Heart right ventricle (tissue), 16 donors: ENCODE measurements around the gene DNAJB11. TPM values are rescaled to one million over a fixed set of nuclear protein-coding genes. Genes with fewer than 3 reads are reported as not detected.

ENCODE experiments used
- ATAC-seq, 8 donors: fragments of 200-7000 bp; cut with Tn5 transposase; one replicate each; pipeline ENCODE4 v1.9.1; 2020; ENCODE audit warnings: mild to moderate bottlenecking in 8 of 8, moderate library complexity in 8 of 8, moderate number of reproducible peaks in 1 of 8
- DNase-seq, 2 donors: peaks; one replicate each; pipeline ENCODE4 v3.0.0-alpha.2; 2020
- H3K27ac ChIP-seq, 10 donors: fragments of 200-600 bp; sonication (generic) in 2 of 10; one replicate each; pipeline versions ENCODE4 v1.5.0 to v1.8.0; 2020 to 2022; ENCODE audit warnings: mild to moderate bottlenecking in 3 of 10
- H3K27me3 ChIP-seq, 7 donors: fragments of 200-600 bp; one replicate each; pipeline ENCODE4 v1.8.0; 2021 to 2022; ENCODE audit warnings: mild to moderate bottlenecking in 2 of 7
- H3K36me3 ChIP-seq, 9 donors: fragments of 200-600 bp; sonication (generic) in 1 of 9; one replicate each; pipeline versions ENCODE4 v1.5.0 to v1.8.0; 2020 to 2022; ENCODE audit warnings: mild to moderate bottlenecking in 2 of 9
- H3K4me1 ChIP-seq, 9 donors: fragments of 200-600 bp; sonication (generic) in 1 of 9; one replicate each; pipeline versions ENCODE4 v1.5.0 to v1.8.0; 2020 to 2022; ENCODE audit warnings: mild to moderate bottlenecking in 4 of 9
- H3K4me3 ChIP-seq, 10 donors: fragments of 200-600 bp; sonication (generic) in 2 of 10; one replicate each; pipeline versions ENCODE4 v1.5.0 to v1.8.0; 2020 to 2022; ENCODE audit warnings: mild to moderate bottlenecking in 7 of 10, moderate library complexity in 2 of 10
- H3K9me3 ChIP-seq, 11 donors: fragments of 200-600 bp in 10 of 11; sonication (generic) in 2 of 11; one replicate each; pipeline versions ENCODE4 v1.5.0 to v1.8.0; 2013 to 2022; ENCODE audit warnings: mild to moderate bottlenecking in 2 of 11, control low read depth in 1 of 11, moderate library complexity in 1 of 11
- CTCF ChIP-seq, 9 donors: fragments of 200-600 bp; sonication (generic) in 2 of 9; IDR thresholded peaks; one replicate each; pipeline versions ENCODE4 v1.5.0 to v1.8.0; 2021 to 2022; ENCODE audit warnings: antibody characterized with exemption in 9 of 9, mild to moderate bottlenecking in 5 of 9, moderate library complexity in 1 of 9
- WGBS, 2 donors: extraction: QIAGEN DNeasy Blood & Tissue Kit; methylation state at CpG; one replicate each; pipeline ENCODE4 v1.1.7; 2013; ENCODE audit warnings: inconsistent platforms in 1 of 2; 5-methylcytosine and 5-hydroxymethylcytosine counted together
- intact Hi-C, 10 donors: fragments of 100-400 bp; cut with DNase I; formaldehyde crosslinking; loops; one replicate each; pipeline versions ENCODE4 v1.11.1 to v1.14.2; 2022
- polyA plus RNA-seq, 2 donors: library from polyadenylated mRNA; stranded (reverse); fragments of 200-250 nt; gene quantifications; one replicate each; pipeline ENCODE4 v1.2.3, GENCODE V29; 2013
- total RNA-seq, 10 donors: library from RNA; stranded (reverse); fragmentation: NEBNext Ultra II Directional in 3 of 10; extraction: Animal tissue kit (Norgen Biotek cat#: 25700) in 3 of 10; gene quantifications; one replicate each; pipeline versions ENCODE4 v1.2.1 to v1.2.4, GENCODE V29; 2021 to 2023
- donor health status: Arrhythmogenic right ventricular cardiomyopathy.
- donor health status: ischemic (EF 13 %, LVEDD 7.1; RV severe dilation, severe dysfunction).
- donor health status: healthy with polysubstance abuse.
- donor health status: DM: no; HTN: yes; CAD: no.
- donor health status: DM: no; HTN: no; CAD: no.
- donor health status: ischemic (EF 25% LVEDD 6.9; RV normal size, moderate dysfunction).
- donor health status: ischemic (EF 25% LVEDD 5.7; RV mildly dilated, moderate dysfunction).
- donor health status: healthy.
- donor health status: DM: yes; HTN: yes; CAD: no.
- donor health status: Ischemic cardiomyopathy.
- donor health status: ischemic (EF 35%, LVEDD 5.7; RV mildly dilated, moderate dysfunction).
- donor health status: nonischemic (EF 11% LVEDD 7.7; RV severe dilation, severe dysfunction).
- donor health status: DM: yes; HTN: yes; CAD: no.
- donor health status: PGD.
- donor health status: ischemic (EF 29% LVEDD 5.4; RV normal size, mild dysfunction).
- donor health status: nonischemic (EF 23%, LVEDD 6.1; RV moderate dilation, normal function).

The DNAJB11 gene
- total and polyA plus RNA-seq, 12 donors: 17.9 to 147 (median 24.2) TPM

GRCh38 chr3:186569779-186570095 is 783 bp upstream of the DNAJB11 start:
- no peak for ATAC-seq
- intact Hi-C loops: loop anchor here in 2 of 10 donors (5.0 kb wide), 1 partner anchor 213 kb away; the partner anchor contains the start of gene EIF4A2 (in 2 of the 2)

GRCh38 chr3:186570941-186571643 is 572 bp downstream of the DNAJB11 start:
- Histone ChIP-seq H3K9me3 (no peaks in the 10 kb centered on the region), H3K27me3 (no peaks in the 10 kb centered on the region), H3K27ac (peak overlapping the region in 9 of 10 donors; percentile 77 to 95 (median 91)), H3K4me1 (peaks cover 0 to 41% (median 34%) of the 10 kb centered on the region in 9 donors), H3K4me3 (peak overlapping the region; percentile 65 to 95 (median 86)), H3K36me3 (peaks cover 0 to 42% (median 17%) of the 10 kb centered on the region in 9 donors)
- TF ChIP-seq CTCF (IDR thresholded peaks at IDR 0.05): no peak
- DNase-seq (no peak), ATAC-seq (peak in 1 of 8 donors; percentile 8)
- intact Hi-C loops: loop anchor here in 1 of 10 donors (5.0 kb wide), 1 partner anchor 211 kb away; the partner anchor contains the start of gene EIF4A2
- 8 to 10% methylated on average over 21 of the region's 21 CpGs for WGBS, 2 donors

More at GRCh38 chr3:186569779-186570095, 783 bp upstream of the DNAJB11 start:
- Histone ChIP-seq H3K4me1 (peaks cover 0 to 54% (median 45%) of the 10 kb centered on the region in 9 donors), H3K27ac (peak overlapping the region in 7 of 10 donors; percentile 9 to 92 (median 58)), H3K36me3 (peaks cover 0 to 28% (median 10%) of the 10 kb centered on the region in 9 donors), H3K9me3 (no peaks in the 10 kb centered on the region), H3K27me3 (no peaks in the 10 kb centered on the region), H3K4me3 (peak overlapping the region in 9 of 10 donors; percentile 33 to 95 (median 82))
- DNase-seq: no peak
- TF ChIP-seq CTCF (IDR thresholded peaks at IDR 0.05): no peak
- WGBS, 2 donors: 7 to 12% methylated on average over 7 of the region's 7 CpGs

- H3K27me3 ChIP-seq: no peaks in the 10 kb centered on the region
- H3K27ac ChIP-seq: peak overlapping the region in 1 of 10 donors; percentile 92
- ATAC-seq (no peak), DNase-seq (no peak)
- no peaks in the 10 kb centered on the region for H3K9me3 ChIP-seq
- peaks cover 0 to 36% (median 29%) of the 10 kb centered on the region in 9 donors for H3K4me1 ChIP-seq
- intact Hi-C loops: loop anchor here in 1 of 10 donors (5.0 kb wide), 1 partner anchor 211 kb away; the partner anchor contains the start of gene EIF4A2
- 75 to 83% methylated on average over 2 of the region's 2 CpGs for WGBS, 2 donors
- no peak for TF ChIP-seq CTCF (IDR thresholded peaks at IDR 0.05)
- H3K4me3 ChIP-seq: peak overlapping the region in 7 of 10 donors; percentile 77 to 92 (median 85)
- H3K36me3 ChIP-seq: peaks cover 0 to 47% (median 23%) of the 10 kb centered on the region in 9 donors
Measured at GRCh38 chr3:186571644-186572013, 1.1 kb downstream of the DNAJB11 start.

GRCh38 chr3:186577521-186577920 is 7.0 kb downstream of the DNAJB11 start:
- intact Hi-C loops: no loop called here
- H3K27me3 ChIP-seq: no peaks in the 10 kb centered on the region
- H3K36me3 ChIP-seq: peaks cover 0 to 100% (median 55%) of the 10 kb centered on the region in 9 donors
- 78 to 82% methylated on average over 2 of the region's 2 CpGs for WGBS, 2 donors
- DNase-seq (no peak), ATAC-seq (no peak)
- peaks cover 0 to 24% (median 0%) of the 10 kb centered on the region in 9 donors for H3K4me1 ChIP-seq
- no peak overlapping the region for H3K4me3 ChIP-seq
- TF ChIP-seq CTCF (IDR thresholded peaks at IDR 0.05): no peak
- H3K27ac ChIP-seq: peak overlapping the region in 1 of 10 donors; percentile 1
- no peaks in the 10 kb centered on the region for H3K9me3 ChIP-seq
